ENCODE measurements around the gene DYRK2.

The DYRK2 gene

DNA sequence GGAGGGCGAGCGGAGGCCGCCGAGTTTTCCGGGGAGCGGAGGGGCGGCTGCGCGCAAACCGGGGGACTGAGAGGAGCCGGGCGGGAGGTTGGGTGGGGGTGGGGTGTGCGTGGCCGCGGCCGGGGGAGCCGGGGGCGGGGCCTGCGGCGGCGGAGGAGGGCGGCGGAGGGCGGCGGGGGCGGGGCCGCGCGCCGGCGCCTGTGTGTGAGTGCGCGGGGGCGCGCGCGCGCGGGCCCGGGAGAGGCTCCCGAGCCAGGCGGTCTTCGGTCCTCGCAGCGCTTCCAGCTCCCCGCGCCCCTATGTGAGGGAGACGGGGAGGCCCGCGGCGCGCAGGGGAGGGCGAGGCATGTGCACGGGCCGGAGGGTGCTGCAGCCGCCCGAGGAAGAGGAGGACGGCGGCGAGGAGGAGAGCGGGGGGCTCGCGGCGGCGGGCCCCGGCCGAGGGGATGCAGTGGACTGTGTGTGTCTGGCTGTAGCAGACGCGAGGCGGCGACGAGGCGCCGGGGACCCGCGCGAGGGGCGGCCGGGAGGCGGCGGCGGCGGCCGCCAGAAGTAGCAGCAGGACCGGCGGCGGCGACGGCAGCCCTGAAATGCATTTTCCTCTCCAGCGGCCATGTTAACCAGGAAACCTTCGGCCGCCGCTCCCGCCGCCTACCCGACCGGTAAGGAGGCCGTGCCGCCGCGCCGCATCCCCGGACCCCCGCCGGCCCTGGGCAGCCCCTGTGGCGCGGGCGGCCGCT lies at the start of gene DYRK2:
TSS of gene DYRK2 (plus strand) at position 225 of the 740 bp plus-strand sequence. CDS start at position 614, 389 bp downstream.
- peak; percentile 56 for DNase-seq

DNA sequence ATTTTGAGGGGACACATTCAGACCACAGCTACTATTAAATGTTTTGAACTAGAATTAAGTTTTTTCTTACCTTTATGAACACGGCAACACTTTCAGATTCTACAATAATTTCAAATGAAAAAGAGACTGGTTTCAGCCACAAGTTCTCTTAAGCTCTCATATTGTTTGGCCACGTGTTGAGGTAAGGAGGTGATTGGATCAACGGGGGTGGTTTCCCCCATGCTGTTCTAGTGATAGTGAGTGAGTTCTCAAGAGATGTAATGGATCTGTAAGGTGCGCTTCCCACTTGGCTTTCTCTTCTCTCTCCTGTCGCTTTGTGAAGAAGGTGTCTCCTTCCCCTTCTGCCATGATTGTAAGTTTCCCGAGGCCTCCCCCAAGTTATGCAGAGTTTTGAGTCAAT lies 48.9 kb upstream of the DYRK2 start:
- DNase-seq = no peak

DNA sequence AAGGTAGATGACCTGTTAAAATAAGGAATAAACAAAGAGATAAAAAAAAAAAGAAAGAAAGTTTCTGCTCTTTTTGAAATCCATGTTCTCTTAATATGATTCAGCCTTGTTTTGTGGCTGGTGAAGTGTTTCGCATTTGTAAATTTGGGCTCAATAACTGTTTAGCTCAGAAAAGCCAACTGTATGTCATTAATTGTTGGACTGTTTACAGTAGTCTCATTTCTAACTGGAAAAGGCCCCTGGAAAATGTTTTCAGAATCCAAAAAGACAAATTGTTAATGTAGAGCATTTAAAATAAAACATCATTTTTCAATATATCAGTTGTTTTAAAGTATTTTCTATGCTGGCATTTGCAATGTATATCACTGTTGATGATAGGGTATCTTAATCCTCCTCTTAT lies 47.4 kb upstream of the DYRK2 start:
- DNase-seq = no peak

DNA sequence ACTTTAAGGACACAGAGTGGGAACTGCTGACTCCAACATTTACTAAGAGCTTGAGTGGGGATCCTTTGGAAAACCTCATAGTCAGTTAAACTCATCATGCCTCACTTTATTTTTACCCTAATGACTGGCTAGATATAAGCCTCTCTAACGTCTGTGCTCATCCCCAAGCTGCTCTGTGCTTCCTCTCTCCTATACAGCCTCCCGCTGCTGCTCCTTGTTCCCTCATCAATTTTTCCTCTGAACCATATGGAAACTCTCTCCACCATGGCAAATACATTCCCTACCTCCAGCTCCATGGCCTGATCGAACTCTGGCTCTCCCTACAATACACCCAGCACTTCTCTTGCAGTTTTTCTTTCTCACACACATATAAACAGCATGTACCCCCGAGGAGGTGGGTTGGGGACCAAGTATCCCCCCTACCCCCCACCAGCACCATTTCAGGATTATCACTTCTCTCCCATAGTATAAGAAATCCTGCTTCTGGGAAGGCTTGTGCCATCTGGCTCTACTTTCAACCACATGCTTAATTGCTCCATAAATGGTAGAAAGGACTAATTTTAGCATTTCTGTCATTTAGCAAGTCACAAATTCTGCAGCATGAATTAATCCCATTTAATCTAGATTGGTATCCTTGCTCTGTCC lies 39.2 kb upstream of the DYRK2 start:
- DNase-seq = peak; percentile 91

DNA sequence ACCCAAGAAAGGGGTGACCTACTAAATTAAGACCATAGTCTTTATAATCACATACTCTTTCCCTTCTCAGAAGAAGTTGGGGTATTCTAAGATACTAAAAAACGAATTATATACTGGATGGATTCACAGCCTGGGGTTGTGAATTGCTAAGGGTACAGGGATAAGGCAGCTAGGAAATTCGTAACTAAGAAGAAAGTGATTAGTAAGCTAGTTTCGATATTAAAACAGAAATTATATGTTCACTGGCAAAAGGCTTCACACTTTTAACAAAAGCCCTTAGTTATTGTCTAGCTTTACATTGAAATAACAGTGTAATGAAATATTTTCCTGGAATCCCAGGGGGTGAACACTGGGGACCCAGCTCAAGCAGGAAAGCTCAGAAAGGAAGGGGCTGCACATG lies 35.5 kb upstream of the DYRK2 start:
- no peak for DNase-seq

DNA sequence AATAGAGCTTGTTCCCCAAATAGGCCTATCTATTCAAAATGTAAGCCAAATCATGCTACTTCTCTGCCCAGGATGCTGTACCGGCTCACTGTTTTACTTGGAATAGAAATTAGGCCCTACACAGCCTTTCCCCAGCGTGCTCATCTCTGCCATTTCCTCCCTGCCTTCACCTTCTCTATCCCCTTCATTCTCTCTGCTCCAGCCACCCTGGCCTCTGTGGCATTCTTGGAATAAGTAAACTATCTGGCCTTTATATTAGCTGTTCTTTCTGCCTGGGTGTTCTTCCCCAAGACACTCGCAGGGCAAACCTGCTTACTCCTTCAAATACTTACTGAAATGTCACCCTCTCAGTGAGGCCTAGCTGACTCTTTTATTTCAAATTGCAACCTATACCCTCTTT lies 30.9 kb upstream of the DYRK2 start:
- DNase-seq = no peak

DNA sequence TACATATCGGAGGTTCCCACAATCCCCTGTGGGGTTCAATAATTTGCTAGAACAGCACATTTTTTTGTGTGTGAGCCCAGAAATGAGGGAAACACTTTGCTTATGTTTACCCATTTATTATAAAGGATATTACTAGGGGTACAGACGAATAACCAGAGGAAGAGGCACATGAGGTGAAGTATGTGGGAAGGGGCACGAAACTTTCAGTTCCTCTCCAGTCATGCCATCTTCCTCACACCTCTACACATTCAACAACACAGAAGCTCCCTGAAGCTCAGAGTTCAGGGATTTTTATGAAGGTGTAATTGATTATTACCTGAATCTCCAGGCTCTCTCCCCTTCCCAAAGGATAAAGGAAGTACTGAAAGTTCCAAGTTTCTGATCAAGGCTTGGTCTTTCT lies 30.2 kb upstream of the DYRK2 start:
- DNase-seq = no peak

DNA sequence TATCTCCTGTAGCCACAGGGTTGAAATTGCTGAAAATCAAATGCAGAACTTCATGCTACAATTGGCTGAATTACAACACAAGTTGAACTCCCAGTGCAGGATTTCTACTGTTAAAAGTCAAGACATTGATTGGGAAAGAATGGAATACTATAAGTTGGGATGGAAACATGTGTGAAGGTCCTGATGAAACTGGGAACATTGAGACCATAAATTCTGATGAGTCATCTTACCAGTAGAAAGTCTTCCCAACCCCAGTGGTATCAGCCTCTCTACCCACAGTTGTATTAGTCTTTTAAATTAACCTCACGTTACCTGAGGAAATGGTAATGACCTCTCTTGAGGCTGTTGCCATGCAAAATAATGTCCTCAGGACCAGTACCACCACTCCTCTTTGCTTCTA lies 27.4 kb upstream of the DYRK2 start:
- DNase-seq = no peak

DNA sequence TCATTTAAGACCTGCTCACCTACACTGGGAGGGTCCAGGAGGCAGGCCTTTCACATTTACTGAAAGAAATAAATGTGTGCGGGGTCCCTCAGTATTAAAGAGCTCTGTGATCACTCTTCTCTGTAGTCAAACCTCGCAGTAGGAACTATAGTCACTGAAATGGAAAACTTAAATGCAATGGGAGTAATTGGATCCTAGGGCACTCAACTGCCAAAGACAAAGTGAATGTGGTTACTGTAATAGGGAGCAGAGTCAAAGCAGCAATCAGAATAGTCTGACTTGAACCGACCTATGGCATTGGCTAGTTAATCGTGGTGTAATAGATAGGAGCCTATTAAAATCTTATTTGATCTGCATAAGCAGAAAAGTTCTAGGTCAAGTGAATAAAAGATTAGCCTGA lies 26.6 kb upstream of the DYRK2 start:
- DNase-seq = no peak

DNA sequence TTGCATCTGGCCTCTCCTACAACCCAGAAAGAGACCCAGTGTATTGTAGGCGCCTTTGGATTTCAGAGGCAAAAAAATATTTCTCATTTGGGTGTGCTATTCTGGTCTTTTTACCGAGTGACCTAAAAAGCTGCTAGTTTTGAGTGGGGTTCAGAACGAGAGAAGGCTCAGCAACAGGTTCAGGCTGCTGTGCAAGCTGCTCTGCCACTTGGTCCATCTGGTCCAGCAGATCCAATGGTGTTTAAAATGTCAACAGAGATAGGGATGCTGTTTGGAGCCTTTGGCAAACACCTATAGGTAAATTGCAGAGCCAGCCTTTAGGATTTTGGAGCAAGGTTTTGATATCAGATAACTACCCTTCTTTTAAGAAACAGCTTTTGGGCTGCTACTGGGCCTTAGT lies 25.3 kb upstream of the DYRK2 start:
- DNase-seq = no peak

DNA sequence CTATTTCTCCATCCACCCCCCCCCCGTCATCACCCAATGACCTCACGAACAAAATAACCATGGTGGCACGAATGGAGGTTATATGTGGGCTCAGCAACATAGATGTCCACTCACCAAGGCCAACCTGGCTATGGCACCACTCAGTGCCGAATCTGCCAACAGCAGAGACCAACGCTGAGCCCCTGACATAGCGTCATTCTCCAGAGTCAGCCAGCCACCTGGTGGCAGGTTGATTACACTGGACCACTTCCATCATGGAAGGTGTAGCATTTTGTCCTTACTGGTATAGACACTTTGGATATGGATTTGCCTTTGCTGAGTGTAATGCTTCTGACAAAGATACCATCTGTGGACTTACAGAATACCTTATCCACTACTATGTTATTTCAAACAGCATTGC lies 24.2 kb upstream of the DYRK2 start:
- DNase-seq = no peak

DNA sequence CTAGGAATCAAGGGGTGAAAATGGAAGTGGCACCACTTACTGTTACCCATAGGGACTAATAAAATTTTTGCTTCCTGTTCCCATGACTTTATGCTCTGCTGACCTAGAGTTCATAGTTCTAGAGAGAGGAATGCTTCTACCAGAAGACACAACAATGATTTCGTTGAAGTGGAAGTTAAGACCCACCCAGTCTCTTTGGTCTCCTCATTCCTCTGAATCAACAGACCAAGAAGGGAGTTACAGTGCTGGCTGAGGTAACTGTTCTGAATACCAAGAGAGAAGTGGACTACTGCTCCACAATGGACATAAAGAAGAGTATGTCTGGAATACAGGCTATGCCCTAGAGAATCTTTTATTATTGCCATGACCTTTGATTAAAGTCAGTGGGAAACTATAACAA lies 23.5 kb upstream of the DYRK2 start:
- no peak for DNase-seq

DNA sequence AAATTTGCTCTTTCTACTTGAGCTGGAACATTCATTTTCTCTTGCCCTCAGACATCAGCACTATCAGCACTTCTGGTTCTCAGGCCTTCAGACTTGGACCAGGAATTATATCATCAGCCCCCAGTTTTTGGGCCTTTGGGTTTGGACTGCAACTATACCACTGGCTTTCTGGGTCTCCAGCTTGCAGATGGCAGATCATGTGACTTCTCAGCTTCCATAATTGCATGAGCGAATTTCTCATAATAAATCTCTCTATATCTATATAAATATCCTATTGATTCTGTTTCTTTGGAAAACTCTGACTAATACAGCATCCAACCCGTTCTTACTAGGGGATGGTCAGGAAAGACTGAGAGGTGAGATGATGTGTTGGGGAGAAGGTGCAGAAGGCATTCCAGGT lies 22.4 kb upstream of the DYRK2 start:
- no peak for DNase-seq

DNA sequence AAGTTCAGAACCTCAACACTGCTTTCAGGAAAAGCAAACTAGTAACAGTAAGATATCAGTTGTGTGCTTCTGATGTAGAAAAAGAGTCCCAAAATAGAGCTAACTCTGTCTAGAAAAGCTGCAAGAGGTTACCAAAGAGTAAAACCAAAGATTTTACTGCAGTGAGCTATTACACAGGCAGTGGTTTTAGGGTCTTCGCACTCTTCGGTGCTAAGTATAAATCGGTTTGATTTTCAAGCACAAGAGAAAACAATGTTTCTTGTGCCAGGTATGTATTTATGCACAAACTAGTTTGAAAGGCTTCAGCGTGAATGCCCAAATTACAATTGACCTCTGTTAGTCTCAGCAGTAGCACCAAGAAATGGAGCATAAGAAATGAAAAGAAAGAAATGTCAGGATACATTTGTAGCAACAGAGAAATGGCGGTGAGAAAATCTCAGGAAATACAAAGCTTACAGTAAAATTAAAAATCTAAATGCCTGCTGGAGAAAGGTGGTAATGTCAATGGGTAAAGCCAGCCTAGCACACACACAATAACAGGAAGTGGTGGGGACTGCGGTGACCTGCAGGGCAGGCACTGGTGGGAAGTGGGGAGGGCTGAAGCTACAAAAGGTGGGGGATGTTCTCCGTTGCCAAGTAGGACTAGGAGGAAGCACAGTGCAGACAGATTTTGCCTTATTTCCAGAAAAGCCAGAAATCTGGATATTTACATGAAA lies 18.0 kb upstream of the DYRK2 start:
- DNase-seq = no peak

DNA sequence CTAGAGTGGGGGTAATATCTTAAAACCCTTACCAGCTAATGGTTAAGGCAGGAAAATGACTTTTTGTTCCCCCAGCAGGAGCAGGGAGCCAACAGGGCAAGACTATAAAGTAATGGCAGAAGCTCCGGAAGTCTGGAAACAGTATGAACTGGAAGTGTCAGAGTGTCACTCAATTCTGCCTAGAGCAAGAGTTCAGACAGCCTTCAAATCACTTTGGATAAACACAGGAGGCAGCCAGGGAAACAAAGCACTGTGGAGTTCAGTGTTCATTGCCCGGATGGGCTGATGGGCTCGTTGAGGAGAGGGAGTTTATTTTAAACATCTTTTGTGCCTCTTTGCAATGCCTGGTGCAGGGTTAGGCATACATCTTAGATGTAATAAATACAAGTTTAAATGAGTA lies 16.5 kb upstream of the DYRK2 start:
- DNase-seq = no peak

DNA sequence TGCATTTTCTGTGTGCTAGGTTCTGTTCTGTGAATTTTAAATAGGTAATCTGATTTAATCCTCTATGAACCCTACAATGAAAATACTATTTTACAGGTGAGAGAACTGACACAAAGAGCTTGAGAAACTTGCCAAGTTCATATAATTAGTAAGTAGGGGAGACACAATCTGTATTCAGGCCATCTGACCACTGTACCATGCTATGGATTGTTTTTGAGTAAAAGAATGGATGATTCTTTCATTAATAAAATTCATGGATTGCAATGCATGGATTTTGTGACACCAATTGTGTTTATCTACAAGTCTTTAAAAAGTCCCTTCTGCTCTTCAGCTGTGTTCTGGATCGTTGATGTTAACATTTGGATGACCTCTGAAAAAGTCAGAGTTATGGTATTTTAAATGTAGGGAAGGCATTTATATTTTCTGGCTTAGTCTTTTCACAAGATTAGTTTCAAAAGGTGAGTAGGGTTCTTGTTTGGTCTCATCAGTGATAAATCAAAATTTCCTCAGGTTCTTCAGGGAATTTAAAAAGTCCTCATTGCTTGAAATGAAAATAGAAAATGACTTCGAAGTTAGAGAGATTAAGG lies 15.4 kb upstream of the DYRK2 start:
- DNase-seq = no peak

DNA sequence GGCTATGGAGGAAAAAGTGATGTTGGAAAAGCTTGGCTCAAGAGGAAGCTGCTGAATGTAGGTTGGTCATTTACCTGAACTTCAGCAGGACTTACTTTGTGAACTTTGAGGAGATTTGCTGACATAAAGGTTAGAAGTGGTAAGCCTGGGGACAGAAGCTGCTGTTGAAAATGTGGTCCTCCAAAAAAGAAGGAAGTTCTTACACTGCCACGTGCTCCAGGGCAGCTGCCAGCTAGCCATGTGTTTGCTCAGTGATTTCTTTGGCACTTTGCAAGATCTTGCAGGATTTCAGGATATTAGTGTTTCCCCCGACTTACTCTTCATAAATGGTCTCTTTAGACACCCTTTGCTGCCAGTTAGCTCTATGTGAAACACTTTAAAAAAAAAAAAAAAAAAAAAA lies 14.8 kb upstream of the DYRK2 start:
- DNase-seq = no peak

DNA sequence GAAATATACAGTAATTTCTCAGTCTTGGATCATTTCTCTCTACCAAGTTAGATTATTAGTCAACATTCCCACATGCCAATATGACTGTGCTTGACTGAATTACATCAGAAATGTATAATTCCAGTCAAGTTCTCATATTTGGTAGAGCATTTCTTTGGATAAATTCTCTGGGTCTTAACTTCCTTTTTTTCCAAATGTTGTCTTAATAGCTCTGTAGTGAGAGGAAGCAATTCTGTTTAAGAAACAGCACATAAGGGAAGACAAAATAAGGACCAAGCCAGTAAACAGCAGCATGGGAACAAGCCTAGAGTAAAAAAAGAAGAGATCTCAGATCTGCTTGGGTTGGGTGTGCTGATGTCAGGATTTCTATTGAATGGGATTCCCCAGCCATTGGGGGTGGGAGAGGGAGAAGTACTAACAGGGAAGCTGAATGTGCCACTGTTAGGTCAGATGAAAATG lies 14.2 kb upstream of the DYRK2 start:
- no peak for DNase-seq

DNA sequence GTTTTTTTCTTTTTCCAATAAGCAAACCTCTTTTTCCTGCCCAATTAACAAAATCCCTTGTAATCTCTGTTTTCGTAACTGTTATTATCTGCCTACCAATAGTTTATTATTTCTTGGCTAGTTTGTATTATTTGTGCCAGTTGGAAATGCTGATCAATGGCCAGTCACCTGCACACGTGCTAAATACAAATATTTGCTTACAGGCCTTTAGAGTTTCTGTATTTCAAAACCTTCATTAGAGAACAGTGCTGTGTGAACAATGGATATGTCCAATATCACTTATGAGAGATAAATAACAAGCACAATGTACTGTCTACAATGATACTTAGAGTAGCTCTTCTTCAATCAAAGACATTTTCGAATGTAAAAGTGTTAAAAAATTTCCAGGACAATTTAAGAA lies 10.8 kb upstream of the DYRK2 start:
- DNase-seq = no peak

DNA sequence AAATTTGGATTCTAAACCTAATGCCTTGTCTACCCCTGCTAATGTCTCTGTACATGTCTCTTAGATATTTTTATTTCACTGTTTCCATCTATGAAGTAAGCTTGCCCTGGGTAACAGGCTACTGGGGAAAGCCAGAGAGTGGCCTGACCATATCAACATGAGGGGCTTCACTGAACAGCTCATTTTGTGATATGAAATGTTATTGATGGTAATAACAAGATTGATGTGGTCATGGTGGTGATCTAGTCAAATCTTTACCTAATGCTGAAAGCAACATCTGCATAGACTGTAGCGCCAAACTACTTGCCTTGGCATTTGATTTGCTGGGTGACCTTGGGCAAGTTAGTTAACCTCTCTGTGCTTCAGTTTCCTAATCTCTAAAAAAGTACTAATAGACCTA lies 9.9 kb upstream of the DYRK2 start:
- no peak for DNase-seq

DNA sequence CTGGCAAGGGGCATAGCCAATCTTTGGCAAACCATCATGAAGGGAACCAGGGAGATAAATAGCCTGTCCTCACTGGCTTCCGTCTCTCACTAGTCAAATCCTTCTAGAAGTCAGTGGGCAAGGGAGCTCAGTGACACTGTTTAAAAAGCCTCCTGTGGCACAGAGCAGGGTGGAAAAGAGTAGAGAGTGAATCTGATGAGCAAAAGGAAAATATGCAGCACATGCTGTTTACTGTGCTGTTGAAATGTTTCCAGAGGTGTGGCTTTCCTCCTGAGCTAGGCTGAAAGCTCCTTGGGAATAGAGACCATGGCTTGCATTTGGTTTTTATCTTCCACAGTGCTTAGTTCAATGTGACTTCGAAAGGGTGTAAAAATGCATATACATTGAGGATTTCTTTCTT lies 7.7 kb upstream of the DYRK2 start:
- no peak for DNase-seq

DNA sequence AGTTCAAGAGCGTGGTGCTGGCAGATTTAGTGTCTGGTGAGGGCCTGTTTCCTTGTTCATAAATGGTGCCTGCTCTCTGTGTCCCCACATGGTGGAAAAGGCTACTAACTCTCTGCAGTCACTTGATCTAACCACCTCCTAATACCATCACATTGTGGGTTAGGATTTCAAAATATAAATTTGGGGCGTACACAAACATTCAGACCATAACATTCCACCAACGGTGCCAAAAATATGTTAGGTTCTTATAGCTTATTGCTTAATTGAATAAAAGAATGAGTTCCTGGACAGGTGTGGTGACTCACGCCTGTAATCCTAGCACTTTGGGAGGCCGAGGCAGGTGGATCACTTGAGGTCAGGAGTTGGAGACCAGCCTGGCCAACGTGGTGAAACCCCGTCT lies 3.4 kb upstream of the DYRK2 start:
- DNase-seq = no peak

DNA sequence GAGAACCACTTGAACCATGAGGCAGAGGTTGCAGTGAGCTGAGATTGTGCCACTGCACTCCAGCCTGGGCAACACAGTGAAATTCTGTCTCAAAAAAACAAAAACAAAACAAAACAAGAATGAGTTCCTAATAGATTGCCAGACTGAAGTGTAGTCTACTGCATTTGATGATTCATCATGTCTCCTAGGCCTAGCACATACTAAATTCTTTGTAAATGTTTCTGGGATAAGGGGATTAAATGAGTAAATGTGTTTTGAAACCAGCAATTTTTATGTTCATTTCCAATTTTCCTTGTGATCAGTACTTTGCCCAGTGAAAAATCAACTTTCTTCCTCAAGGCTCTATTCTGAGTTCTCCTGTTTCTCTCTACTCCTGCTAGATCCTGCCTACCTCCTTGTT lies 2.9 kb upstream of the DYRK2 start:
- no peak for DNase-seq

DNA sequence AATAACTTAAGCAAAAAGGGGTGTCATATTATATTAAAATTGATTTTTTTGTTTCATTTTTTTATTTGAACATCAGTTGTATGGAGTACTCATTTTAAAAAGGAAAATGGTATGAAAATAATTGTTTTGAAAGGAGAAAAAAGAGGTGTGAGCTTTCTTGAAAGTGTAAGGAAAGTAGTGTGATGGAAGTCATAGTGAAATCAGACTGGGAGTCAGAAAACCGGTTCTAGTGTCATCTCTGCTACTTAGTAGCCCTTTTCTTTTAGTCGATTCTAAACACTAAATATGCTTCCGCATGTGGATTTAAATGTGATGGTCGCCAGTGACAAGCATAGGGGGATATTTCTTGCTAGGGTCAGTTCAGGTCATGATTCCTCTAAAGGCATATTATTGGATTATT lies 1.8 kb upstream of the DYRK2 start:
- DNase-seq = no peak
